HepG2 (cell line): ENCODE data around the gene FMO2. TPM values are rescaled to one million over a fixed set of nuclear protein-coding genes. Genes with fewer than 3 reads are reported as not detected.

ENCODE experiments used
- ATAC-seq: fragments of 200-7000 bp; cut with Tn5 transposase; 3 replicates; pipeline ENCODE4 v1.9.1; 2020; ENCODE audit warnings: mild to moderate bottlenecking, moderate library complexity
- BruUV-seq: library from RNA; stranded (reverse); fragments of 400-500 nt; replicated peaks from 2 replicates; lab custom pipeline; 2021; lab: Mats Ljungman, UMichigan
- CTCF ChIA-PET: fragments of 300-600 bp; formaldehyde crosslinking; extraction: SDS; loops from one replicate; lab custom pipeline; 2021; ENCODE audit warnings: low total read pairs, inconsistent platforms, low intra/inter-chr PET ratio; lab: Yijun Ruan, JAX
- POLR2A ChIA-PET: fragments of 350-600 bp; sonication (Branson Sonifier 250); formaldehyde crosslinking; loops from one replicate; lab custom pipeline; 2020; ENCODE audit warnings: antibody characterized with exemption, inconsistent platforms; lab: Yijun Ruan, JAX
- DNase-seq: peaks from one replicate; pipeline ENCODE4 v3.0.0-alpha.2; 2015; ENCODE audit warnings: low spot score
- FAIRE-seq: peaks from 3 replicates; lab custom pipeline; 2011; peaks lifted over from hg19 to GRCh38; lab: Jason Lieb, UNC
- H2AFZ ChIP-seq: one replicate; pipeline ENCODE4 v1.6.1; 2011; ENCODE audit warnings: low read length, inconsistent platforms
- H3K27ac ChIP-seq: fragments of 300-600 bp; 3 replicates; pipeline ENCODE4 v1.8.0; 2011; ENCODE audit warnings: mixed run types, mild to moderate bottlenecking, mixed read lengths, low read length, inconsistent platforms; ENCODE audit not compliant: insufficient read depth; ENCODE audit errors: extremely low read length
- H3K27me3 ChIP-seq, 2 experiments: fragments of 200-600 bp in 1 of 2; 2 replicates in 1 of 2; 3 replicates in 1 of 2; pipeline versions ENCODE4 v1.6.0 to v1.8.0; 2011; ENCODE audit warnings: low read length in 2 of 2, mild to moderate bottlenecking in 2 of 2, moderate library complexity in 2 of 2, inconsistent platforms in 1 of 2; ENCODE audit not compliant: insufficient read depth in 2 of 2, control insufficient read depth in 1 of 2
- H3K36me3 ChIP-seq, 2 experiments: fragments of 200-600 bp in 1 of 2; replicated peaks in 1 of 2; 2 replicates in 1 of 2; 3 replicates in 1 of 2; pipeline versions ENCODE4 v1.5.1 to v1.8.0; 2011; ENCODE audit warnings: low read length in 2 of 2, inconsistent platforms in 1 of 2; ENCODE audit not compliant: insufficient read depth in 2 of 2, control insufficient read depth in 1 of 2
- H3K4me1 ChIP-seq: 2 replicates; pipeline ENCODE4 v1.5.1; 2012; ENCODE audit warnings: low read length, inconsistent platforms; ENCODE audit not compliant: insufficient read depth
- H3K4me2 ChIP-seq: 2 replicates; pipeline ENCODE4 v1.6.0; 2011; ENCODE audit warnings: low read depth, low read length, inconsistent platforms
- H3K4me3 ChIP-seq, 3 experiments: fragments of 200-600 bp in 1 of 3; sonication (generic), shearing (Covaris generic) in 1 of 3; replicated peaks in 1 of 3; 2 replicates each; pipeline ENCODE4 v1.5.1; 2011 to 2016; ENCODE audit warnings: low read length in 3 of 3, inconsistent platforms in 2 of 3, low read depth in 2 of 3, mild to moderate bottlenecking in 2 of 3, control low read depth in 1 of 3, mixed read lengths in 1 of 3; ENCODE audit not compliant: insufficient read depth in 1 of 3
- H3K79me2 ChIP-seq: one replicate; pipeline ENCODE4 v1.6.1; 2011; ENCODE audit warnings: low read length, inconsistent platforms; ENCODE audit not compliant: insufficient read depth
- H3K9ac ChIP-seq: 2 replicates; pipeline ENCODE4 v1.6.0; 2011; ENCODE audit warnings: mild to moderate bottlenecking, low read depth, low read length, inconsistent platforms; ENCODE audit not compliant: insufficient read depth
- H3K9me3 ChIP-seq: 2 replicates; pipeline ENCODE4 v1.5.1; 2012; ENCODE audit warnings: mild to moderate bottlenecking, low read length
- H4K20me1 ChIP-seq: 2 replicates; pipeline ENCODE4 v1.6.0; 2011; ENCODE audit warnings: inconsistent platforms, mild to moderate bottlenecking, low read length, moderate library complexity; ENCODE audit not compliant: insufficient read depth
- SP1 ChIP-seq, 2 experiments: fragments of 450-650 bp in 1 of 2; sonication (generic) in 1 of 2; formaldehyde crosslinking in 1 of 2; IDR thresholded peaks; 2 replicates each; pipeline versions ENCODE4 v1.4.0 to v1.6.1; 2016 to 2020; ENCODE audit warnings: missing genetic modification reagents in 1 of 2
- SRSF9 ChIP-seq: fragments of 200-400 bp; formaldehyde crosslinking; IDR thresholded peaks from 2 replicates; pipeline ENCODE4 v1.6.1; 2018; ENCODE audit warnings: borderline replicate concordance, mild to moderate bottlenecking, low read depth, low read length; ENCODE audit not compliant: insufficient read depth, poor library complexity, severe bottlenecking
- ZBTB34 ChIP-seq: sonication (generic); formaldehyde crosslinking; IDR thresholded peaks from 2 replicates; pipeline ENCODE4 v1.8.0; 2022; ENCODE audit warnings: mild to moderate bottlenecking, missing genetic modification reagents
- ZMYM3 ChIP-seq: sonication (generic); formaldehyde crosslinking; IDR thresholded peaks from 2 replicates; pipeline ENCODE4 v1.5.1; 2020; ENCODE audit warnings: mild to moderate bottlenecking, missing genetic modification reagents
- ZNF891 ChIP-seq: sonication (generic); formaldehyde crosslinking; IDR thresholded peaks from 2 replicates; pipeline ENCODE4 v1.5.0; 2020; ENCODE audit warnings: mild to moderate bottlenecking, missing genetic modification reagents
- WGBS: methylation state at CpG from one replicate; pipeline ENCODE4 v1.1.6; 2017; ENCODE audit warnings: low lambda C conversion rate; 5-methylcytosine and 5-hydroxymethylcytosine counted together
- in situ Hi-C: cut with HindIII; loops from 2 replicates; pipeline ENCODE4 v1.10.0; 2017; ENCODE audit warnings: low pct_unique_long_range_greater_than_20kb; ENCODE audit not compliant: extremely low pct_ligation_motif_present
- intact Hi-C: fragments of 100-400 bp; cut with micrococcal nuclease; formaldehyde crosslinking; loops from one replicate; pipeline ENCODE4 v1.10.0; 2022; ENCODE audit not compliant: unreplicated experiment
- polyA plus RNA-seq, 8 experiments: library from polyadenylated mRNA; depleted of rRNA in 3 of 8; stranded (reverse) in 7 of 8; unstranded in 1 of 8; fragments of >200 nt; fragmentation: Illumina TruSeq in 4 of 8; extraction: Trizol in 4 of 8; gene quantifications; 2 replicates each; pipeline versions ENCODE4 v1.2.1 to v1.2.3, GENCODE V29; 2011 to 2016; ENCODE audit warnings: low read depth in 4 of 8, missing spikeins in 1 of 8, mixed read lengths in 1 of 8; ENCODE audit not compliant: insufficient read depth in 1 of 8
- total RNA-seq, 5 experiments: library from RNA; depleted of rRNA; stranded (reverse); fragments of >200 nt; fragmentation: Illumina TruSeq; extraction: Trizol; gene quantifications; 2 replicates each; pipeline ENCODE4 v1.2.3, GENCODE V29; 2016; ENCODE audit warnings: low read depth in 1 of 5
- TF ChIP-seq, protein P1 (sequence below): sonication (generic); formaldehyde crosslinking; IDR thresholded peaks from 2 replicates; pipeline ENCODE4 v1.4.0; 2020; ENCODE audit warnings: mild to moderate bottlenecking, missing genetic modification reagents, borderline replicate concordance

Gene FMO2
- total and polyA plus RNA-seq, 2 of the 13 experiments (the other 11 are each of a cell fraction or from before 2014, with no cell fraction given), result not detected

- CTCF ChIA-PET, result no interaction called here
- no peaks in the 10 kb centered on the region for H3K27me3 ChIP-seq
- BruUV-seq, result no TSS peak
Measured at GRCh38 chr1:171159148-171159547, 26.0 kb upstream of the FMO2 start.

More at GRCh38 chr1:171159148-171159547, 26.0 kb upstream of the FMO2 start:
- 41% methylated on average over 2 of the region's 2 CpGs for WGBS
- peaks cover 22% of the 10 kb centered on the region for H3K4me1 ChIP-seq
- no peak overlapping the region for H3K4me3 ChIP-seq
- no peaks in the 10 kb centered on the region for H3K79me2 ChIP-seq
- POLR2A ChIA-PET, result no interaction called here
- no peaks in the 10 kb centered on the region for H3K36me3 ChIP-seq
- TF ChIP-seq, protein P1, sequence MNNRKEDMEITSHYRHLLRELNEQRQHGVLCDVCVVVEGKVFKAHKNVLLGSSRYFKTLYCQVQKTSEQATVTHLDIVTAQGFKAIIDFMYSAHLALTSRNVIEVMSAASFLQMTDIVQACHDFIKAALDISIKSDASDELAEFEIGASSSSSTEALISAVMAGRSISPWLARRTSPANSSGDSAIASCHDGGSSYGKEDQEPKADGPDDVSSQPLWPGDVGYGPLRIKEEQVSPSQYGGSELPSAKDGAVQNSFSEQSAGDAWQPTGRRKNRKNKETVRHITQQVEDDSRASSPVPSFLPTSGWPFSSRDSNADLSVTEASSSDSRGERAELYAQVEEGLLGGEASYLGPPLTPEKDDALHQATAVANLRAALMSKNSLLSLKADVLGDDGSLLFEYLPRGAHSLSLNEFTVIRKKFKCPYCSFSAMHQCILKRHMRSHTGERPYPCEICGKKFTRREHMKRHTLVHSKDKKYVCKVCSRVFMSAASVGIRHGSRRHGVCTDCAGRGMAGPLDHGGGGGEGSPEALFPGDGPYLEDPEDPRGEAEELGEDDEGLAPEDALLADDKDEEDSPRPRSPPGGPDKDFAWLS (CRISPR knock-in tag), result no peak
- no peak for TF ChIP-seq ZNF891 (CRISPR knock-in tag)
- no peak for TF ChIP-seq ZMYM3 (CRISPR knock-in tag)
- no peak for TF ChIP-seq ZBTB34
- no peak for TF ChIP-seq SRSF9
- no peak for TF ChIP-seq SP1 (IDR thresholded peaks at IDR 0.05)
- no peak for TF ChIP-seq SP1 (CRISPR knock-in tag; IDR thresholded peaks at IDR 0.05)
- ATAC-seq, result no peak
- H2AFZ ChIP-seq, result no peak overlapping the region
- no peak for FAIRE-seq
- H4K20me1 ChIP-seq, result no peaks in the 10 kb centered on the region
- H3K9me3 ChIP-seq, result no peaks in the 10 kb centered on the region; the same call in 1 of the 2 replicates
- no peak overlapping the region for H3K4me2 ChIP-seq
- no peak for DNase-seq
- intact Hi-C loops, result no loop called here
- no peak overlapping the region for H3K9ac ChIP-seq
- in situ Hi-C loops, result no loop called here
- no peak overlapping the region for H3K27ac ChIP-seq
